Heart right ventricle (tissue), 16 donors: Measurements from ENCODE around the gene CGNL1. TPM values are rescaled to one million over a fixed set of nuclear protein-coding genes. Genes with fewer than 3 reads are reported as not detected.
A peak's percentile ranks its signal among the peaks of the same experiment; 100 is the strongest.

ENCODE experiments used
- ATAC-seq, 8 donors: fragments of 200-7000 bp; cut with Tn5 transposase; one replicate each; pipeline ENCODE4 v1.9.1; 2020; ENCODE audit warnings: mild to moderate bottlenecking in 8 of 8, moderate library complexity in 8 of 8, moderate number of reproducible peaks in 1 of 8
- DNase-seq, 2 donors: peaks; one replicate each; pipeline ENCODE4 v3.0.0-alpha.2; 2020
- H3K27ac ChIP-seq, 10 donors: fragments of 200-600 bp; sonication (generic) in 2 of 10; one replicate each; pipeline versions ENCODE4 v1.5.0 to v1.8.0; 2020 to 2022; ENCODE audit warnings: mild to moderate bottlenecking in 3 of 10
- H3K27me3 ChIP-seq, 7 donors: fragments of 200-600 bp; one replicate each; pipeline ENCODE4 v1.8.0; 2021 to 2022; ENCODE audit warnings: mild to moderate bottlenecking in 2 of 7
- H3K36me3 ChIP-seq, 9 donors: fragments of 200-600 bp; sonication (generic) in 1 of 9; one replicate each; pipeline versions ENCODE4 v1.5.0 to v1.8.0; 2020 to 2022; ENCODE audit warnings: mild to moderate bottlenecking in 2 of 9
- H3K4me1 ChIP-seq, 9 donors: fragments of 200-600 bp; sonication (generic) in 1 of 9; one replicate each; pipeline versions ENCODE4 v1.5.0 to v1.8.0; 2020 to 2022; ENCODE audit warnings: mild to moderate bottlenecking in 4 of 9
- H3K4me3 ChIP-seq, 10 donors: fragments of 200-600 bp; sonication (generic) in 2 of 10; one replicate each; pipeline versions ENCODE4 v1.5.0 to v1.8.0; 2020 to 2022; ENCODE audit warnings: mild to moderate bottlenecking in 7 of 10, moderate library complexity in 2 of 10
- H3K9me3 ChIP-seq, 11 donors: fragments of 200-600 bp in 10 of 11; sonication (generic) in 2 of 11; one replicate each; pipeline versions ENCODE4 v1.5.0 to v1.8.0; 2013 to 2022; ENCODE audit warnings: mild to moderate bottlenecking in 2 of 11, control low read depth in 1 of 11, moderate library complexity in 1 of 11
- CTCF ChIP-seq, 9 donors: fragments of 200-600 bp; sonication (generic) in 2 of 9; IDR thresholded peaks; one replicate each; pipeline versions ENCODE4 v1.5.0 to v1.8.0; 2021 to 2022; ENCODE audit warnings: antibody characterized with exemption in 9 of 9, mild to moderate bottlenecking in 5 of 9, moderate library complexity in 1 of 9
- WGBS, 2 donors: extraction: QIAGEN DNeasy Blood & Tissue Kit; methylation state at CpG; one replicate each; pipeline ENCODE4 v1.1.7; 2013; ENCODE audit warnings: inconsistent platforms in 1 of 2; 5-methylcytosine and 5-hydroxymethylcytosine counted together
- intact Hi-C, 10 donors: fragments of 100-400 bp; cut with DNase I; formaldehyde crosslinking; loops; one replicate each; pipeline versions ENCODE4 v1.11.1 to v1.14.2; 2022
- polyA plus RNA-seq, 2 donors: library from polyadenylated mRNA; stranded (reverse); fragments of 200-250 nt; gene quantifications; one replicate each; pipeline ENCODE4 v1.2.3, GENCODE V29; 2013
- total RNA-seq, 10 donors: library from RNA; stranded (reverse); fragmentation: NEBNext Ultra II Directional in 3 of 10; extraction: Animal tissue kit (Norgen Biotek cat#: 25700) in 3 of 10; gene quantifications; one replicate each; pipeline versions ENCODE4 v1.2.1 to v1.2.4, GENCODE V29; 2021 to 2023
- donor health status: Arrhythmogenic right ventricular cardiomyopathy.
- donor health status: ischemic (EF 13 %, LVEDD 7.1; RV severe dilation, severe dysfunction).
- donor health status: healthy with polysubstance abuse.
- donor health status: DM: no; HTN: yes; CAD: no.
- donor health status: DM: no; HTN: no; CAD: no.
- donor health status: ischemic (EF 25% LVEDD 6.9; RV normal size, moderate dysfunction).
- donor health status: ischemic (EF 25% LVEDD 5.7; RV mildly dilated, moderate dysfunction).
- donor health status: healthy.
- donor health status: DM: yes; HTN: yes; CAD: no.
- donor health status: Ischemic cardiomyopathy.
- donor health status: ischemic (EF 35%, LVEDD 5.7; RV mildly dilated, moderate dysfunction).
- donor health status: nonischemic (EF 11% LVEDD 7.7; RV severe dilation, severe dysfunction).
- donor health status: DM: yes; HTN: yes; CAD: no.
- donor health status: PGD.
- donor health status: ischemic (EF 29% LVEDD 5.4; RV normal size, mild dysfunction).
- donor health status: nonischemic (EF 23%, LVEDD 6.1; RV moderate dilation, normal function).

The CGNL1 gene
- total and polyA plus RNA-seq, 12 donors = 2.7 to 42.9 (median 33.7) TPM

- WGBS, 2 donors = 38 to 64% methylated on average over 3 of the region's 3 CpGs
- ATAC-seq = peak in 1 of 8 donors; percentile 22
- intact Hi-C loops = no loop called here
These were observed 11.3 kb downstream of the CGNL1 start for GRCh38 chr15:57387564-57388076.

GRCh38 chr15:57388464-57388863, 12.2 kb downstream of the CGNL1 start:
- Histone ChIP-seq H3K27ac (peak overlapping the region in 6 of 10 donors; percentile 40 to 77 (median 57)), H3K27me3 (no peaks in the 10 kb centered on the region), H3K9me3 (peaks cover 0 to 6% (median 0%) of the 10 kb centered on the region in 11 donors), H3K36me3 (no peaks in the 10 kb centered on the region), H3K4me1 (peaks cover 0 to 73% (median 28%) of the 10 kb centered on the region in 9 donors), H3K4me3 (no peak overlapping the region)
- 31 to 48% methylated on average over 6 of the region's 6 CpGs for WGBS, 2 donors
- no peak for TF ChIP-seq CTCF (IDR thresholded peaks at IDR 0.05)
- ATAC-seq (peak in 6 of 8 donors; percentile 13 to 56 (median 40)), DNase-seq (no peak)
- intact Hi-C loops = no loop called here

More at GRCh38 chr15:57387564-57388076, 11.3 kb downstream of the CGNL1 start:
- H3K4me1 ChIP-seq = peaks cover 4 to 74% (median 33%) of the 10 kb centered on the region in 9 donors
- DNase-seq = no peak
- no peak for TF ChIP-seq CTCF (IDR thresholded peaks at IDR 0.05)
- H3K4me3 ChIP-seq = no peak overlapping the region
- H3K9me3 ChIP-seq = peaks cover 0 to 6% (median 0%) of the 10 kb centered on the region in 11 donors
- no peaks in the 10 kb centered on the region for H3K36me3 ChIP-seq
- H3K27me3 ChIP-seq = no peaks in the 10 kb centered on the region
- H3K27ac ChIP-seq = peak overlapping the region in 5 of 10 donors; percentile 40 to 77 (median 66)

- Histone ChIP-seq H3K4me1 (peaks cover 0 to 64% (median 22%) of the 10 kb centered on the region in 9 donors), H3K9me3 (peaks cover 0 to 6% (median 0%) of the 10 kb centered on the region in 11 donors), H3K27me3 (no peaks in the 10 kb centered on the region), H3K36me3 (no peaks in the 10 kb centered on the region), H3K4me3 (no peak overlapping the region), H3K27ac (no peak overlapping the region)
- ATAC-seq (no peak), DNase-seq (no peak)
- intact Hi-C loops = no loop called here
- WGBS, 2 donors = 72 to 97% methylated on average over 4 of the region's 4 CpGs
- no peak for TF ChIP-seq CTCF (IDR thresholded peaks at IDR 0.05)
These were observed 13.7 kb downstream of the CGNL1 start for GRCh38 chr15:57389991-57390390.

- Histone ChIP-seq H3K27me3 (no peaks in the 10 kb centered on the region), H3K9me3 (peaks cover 0 to 6% (median 0%) of the 10 kb centered on the region in 11 donors), H3K4me1 (peaks cover 0 to 64% (median 22%) of the 10 kb centered on the region in 9 donors), H3K27ac (no peak overlapping the region), H3K36me3 (no peaks in the 10 kb centered on the region), H3K4me3 (no peak overlapping the region)
- DNase-seq (no peak), ATAC-seq (no peak)
- no peak for TF ChIP-seq CTCF (IDR thresholded peaks at IDR 0.05)
- WGBS, 2 donors = 80 to 84% methylated on average over 8 of the region's 8 CpGs
- intact Hi-C loops = no loop called here
These were observed 14.3 kb downstream of the CGNL1 start for GRCh38 chr15:57390583-57390982.
